ENCODE measurements around the gene ARNT2.

The ARNT2 gene

GRCh38 chr15:80601256-80601655 lies 197.1 kb downstream of the ARNT2 start:
- CTCF ChIA-PET = interaction anchor here (1.1 to 1.3 kb wide), 2 partner anchors 9 to 20 kb away, joined by 3 to 4 read pairs; no protein-coding TSS in a partner anchor
- H3K27me3 ChIP-seq (replicated peaks in 2 of 5; ENCODE audit: control insufficient read depth in 4 of 5, insufficient read depth in 5 of 5, low read length in 4 of 5) = peaks cover 0 to 4% (median 0%) of the 10 kb centered on the region in 5 experiments

GRCh38 chr15:80604583-80605575 lies 200.7 kb downstream of the ARNT2 start:
- Histone ChIP-seq H3K4me3 (ENCODE audit: control insufficient read depth in 1 of 7, extremely low read depth in 1 of 7, insufficient read depth in 4 of 7, low read depth in 2 of 7, low read length in 6 of 7) (no peak overlapping the region), H3K4me1 (ENCODE audit: control extremely low read depth in 1 of 4, control insufficient read depth in 4 of 4, insufficient read depth in 4 of 4, low read length in 3 of 4) (peaks cover 0 to 3% (median under 1%) of the 10 kb centered on the region in 4 experiments), H3K36me3 (ENCODE audit: control insufficient read depth in 4 of 4, insufficient read depth in 4 of 4, low read length in 3 of 4) (no peaks in the 10 kb centered on the region), H3K27ac (ENCODE audit: insufficient read depth in 1 of 2, low read depth in 1 of 2, low read length in 2 of 2, poor library complexity in 1 of 2, severe bottlenecking in 2 of 2) (no peak overlapping the region), H3K27me3 (replicated peaks in 2 of 5; ENCODE audit: control insufficient read depth in 4 of 5, insufficient read depth in 5 of 5, low read length in 4 of 5) (peaks cover 0 to 13% (median 2%) of the 10 kb centered on the region in 5 experiments), H3K9me3 (ENCODE audit: control extremely low read depth in 1 of 5, control insufficient read depth in 4 of 5, insufficient read depth in 2 of 5, low read depth in 1 of 5, low read length in 4 of 5) (no peaks in the 10 kb centered on the region)
- no peak for DNase-seq
- 94% methylated on average over 12 of the region's 14 CpGs for WGBS (ENCODE audit: insufficient coverage)
- ChIA-PET CTCF (interaction anchor here (0.8 kb wide), 1 partner anchor 37 kb away, joined by 3 read pairs; no protein-coding TSS in a partner anchor), POLR2A (no interaction called here)

More at GRCh38 chr15:80601256-80601655, 197.1 kb downstream of the ARNT2 start:
- Histone ChIP-seq H3K36me3 (ENCODE audit: control insufficient read depth in 4 of 4, insufficient read depth in 4 of 4, low read length in 3 of 4) (no peaks in the 10 kb centered on the region), H3K4me1 (ENCODE audit: control extremely low read depth in 1 of 4, control insufficient read depth in 4 of 4, insufficient read depth in 4 of 4, low read length in 3 of 4) (no peaks in the 10 kb centered on the region), H3K4me3 (ENCODE audit: control insufficient read depth in 1 of 7, extremely low read depth in 1 of 7, insufficient read depth in 4 of 7, low read depth in 2 of 7, low read length in 6 of 7) (no peak overlapping the region), H3K9me3 (ENCODE audit: control extremely low read depth in 1 of 5, control insufficient read depth in 4 of 5, insufficient read depth in 2 of 5, low read depth in 1 of 5, low read length in 4 of 5) (no peaks in the 10 kb centered on the region), H3K27ac (ENCODE audit: insufficient read depth in 1 of 2, low read depth in 1 of 2, low read length in 2 of 2, poor library complexity in 1 of 2, severe bottlenecking in 2 of 2) (no peak overlapping the region)
- POLR2A ChIA-PET = no interaction called here
- no peak for DNase-seq
- no CpG with 5 or more reads among the region's 4 CpGs for WGBS (ENCODE audit: insufficient coverage)

- no peaks in the 10 kb centered on the region for H3K36me3 ChIP-seq (ENCODE audit: control insufficient read depth in 4 of 4, insufficient read depth in 4 of 4, low read length in 3 of 4)
- peaks cover 0 to 3% (median under 1%) of the 10 kb centered on the region in 4 experiments for H3K4me1 ChIP-seq (ENCODE audit: control extremely low read depth in 1 of 4, control insufficient read depth in 4 of 4, insufficient read depth in 4 of 4, low read length in 3 of 4)
- DNase-seq = no peak
- H3K9me3 ChIP-seq (ENCODE audit: control extremely low read depth in 1 of 5, control insufficient read depth in 4 of 5, insufficient read depth in 2 of 5, low read depth in 1 of 5, low read length in 4 of 5) = no peaks in the 10 kb centered on the region
- CTCF ChIA-PET = interaction anchor here (0.6 to 0.8 kb wide), 2 partner anchors 38 to 55 kb away, joined by 3 read pairs; no protein-coding TSS in a partner anchor
- H3K27ac ChIP-seq (ENCODE audit: insufficient read depth in 1 of 2, low read depth in 1 of 2, low read length in 2 of 2, poor library complexity in 1 of 2, severe bottlenecking in 2 of 2) = no peak overlapping the region
- H3K27me3 ChIP-seq (replicated peaks in 2 of 5; ENCODE audit: control insufficient read depth in 4 of 5, insufficient read depth in 5 of 5, low read length in 4 of 5) = peaks cover 0 to 13% (median 2%) of the 10 kb centered on the region in 5 experiments
- WGBS (ENCODE audit: insufficient coverage) = 86% methylated on average over 6 of the region's 6 CpGs
- POLR2A ChIA-PET = no interaction called here
- no peak overlapping the region for H3K4me3 ChIP-seq (ENCODE audit: control insufficient read depth in 1 of 7, extremely low read depth in 1 of 7, insufficient read depth in 4 of 7, low read depth in 2 of 7, low read length in 6 of 7)
Measured at GRCh38 chr15:80605591-80606150, 201.5 kb downstream of the ARNT2 start.

GRCh38 chr15:80606511-80607071 lies 202.4 kb downstream of the ARNT2 start:
- H3K27me3 ChIP-seq (replicated peaks in 2 of 5; ENCODE audit: control insufficient read depth in 4 of 5, insufficient read depth in 5 of 5, low read length in 4 of 5) = peaks cover 0 to 13% (median 2%) of the 10 kb centered on the region in 5 experiments
- no peaks in the 10 kb centered on the region for H3K9me3 ChIP-seq (ENCODE audit: control extremely low read depth in 1 of 5, control insufficient read depth in 4 of 5, insufficient read depth in 2 of 5, low read depth in 1 of 5, low read length in 4 of 5)
- no peak overlapping the region for H3K27ac ChIP-seq (ENCODE audit: insufficient read depth in 1 of 2, low read depth in 1 of 2, low read length in 2 of 2, poor library complexity in 1 of 2, severe bottlenecking in 2 of 2)
- no CpG with 5 or more reads among the region's 4 CpGs for WGBS (ENCODE audit: insufficient coverage)
- no peaks in the 10 kb centered on the region for H3K36me3 ChIP-seq (ENCODE audit: control insufficient read depth in 4 of 4, insufficient read depth in 4 of 4, low read length in 3 of 4)
- no peak for DNase-seq
- H3K4me1 ChIP-seq (ENCODE audit: control extremely low read depth in 1 of 4, control insufficient read depth in 4 of 4, insufficient read depth in 4 of 4, low read length in 3 of 4) = peaks cover 0 to 3% (median under 1%) of the 10 kb centered on the region in 4 experiments
- ChIA-PET POLR2A (no interaction called here), CTCF (interaction anchor here (0.6 kb wide), 1 partner anchor 54 kb away, joined by 3 read pairs; no protein-coding TSS in a partner anchor)
- H3K4me3 ChIP-seq (ENCODE audit: control insufficient read depth in 1 of 7, extremely low read depth in 1 of 7, insufficient read depth in 4 of 7, low read depth in 2 of 7, low read length in 6 of 7) = no peak overlapping the region

GRCh38 chr15:80607287-80607980 lies 203.3 kb downstream of the ARNT2 start:
- no peaks in the 10 kb centered on the region for H3K36me3 ChIP-seq (ENCODE audit: control insufficient read depth in 4 of 4, insufficient read depth in 4 of 4, low read length in 3 of 4)
- no peak overlapping the region for H3K4me3 ChIP-seq (ENCODE audit: control insufficient read depth in 1 of 7, extremely low read depth in 1 of 7, insufficient read depth in 4 of 7, low read depth in 2 of 7, low read length in 6 of 7)
- peaks cover 0 to 13% (median 2%) of the 10 kb centered on the region in 5 experiments for H3K27me3 ChIP-seq (replicated peaks in 2 of 5; ENCODE audit: control insufficient read depth in 4 of 5, insufficient read depth in 5 of 5, low read length in 4 of 5)
- DNase-seq = no peak
- peaks cover 0 to 3% (median under 1%) of the 10 kb centered on the region in 4 experiments for H3K4me1 ChIP-seq (ENCODE audit: control extremely low read depth in 1 of 4, control insufficient read depth in 4 of 4, insufficient read depth in 4 of 4, low read length in 3 of 4)
- H3K9me3 ChIP-seq (ENCODE audit: control extremely low read depth in 1 of 5, control insufficient read depth in 4 of 5, insufficient read depth in 2 of 5, low read depth in 1 of 5, low read length in 4 of 5) = no peaks in the 10 kb centered on the region
- H3K27ac ChIP-seq (ENCODE audit: insufficient read depth in 1 of 2, low read depth in 1 of 2, low read length in 2 of 2, poor library complexity in 1 of 2, severe bottlenecking in 2 of 2) = no peak overlapping the region
- 93% methylated on average over 4 of the region's 4 CpGs for WGBS (ENCODE audit: insufficient coverage)
- CTCF ChIA-PET = no interaction called here
- POLR2A ChIA-PET = no interaction called here

GRCh38 chr15:80608688-80609087 lies 204.5 kb downstream of the ARNT2 start:
- ChIA-PET POLR2A (no interaction called here), CTCF (no interaction called here)
- no peak for DNase-seq
- WGBS (ENCODE audit: insufficient coverage) = 100% methylated on average over 1 of the region's 1 CpG
- Histone ChIP-seq H3K27me3 (replicated peaks in 2 of 5; ENCODE audit: control insufficient read depth in 4 of 5, insufficient read depth in 5 of 5, low read length in 4 of 5) (peaks cover 0 to 13% (median 2%) of the 10 kb centered on the region in 5 experiments), H3K36me3 (ENCODE audit: control insufficient read depth in 4 of 4, insufficient read depth in 4 of 4, low read length in 3 of 4) (no peaks in the 10 kb centered on the region), H3K27ac (ENCODE audit: insufficient read depth in 1 of 2, low read depth in 1 of 2, low read length in 2 of 2, poor library complexity in 1 of 2, severe bottlenecking in 2 of 2) (no peak overlapping the region), H3K4me3 (ENCODE audit: control insufficient read depth in 1 of 7, extremely low read depth in 1 of 7, insufficient read depth in 4 of 7, low read depth in 2 of 7, low read length in 6 of 7) (no peak overlapping the region), H3K9me3 (ENCODE audit: control extremely low read depth in 1 of 5, control insufficient read depth in 4 of 5, insufficient read depth in 2 of 5, low read depth in 1 of 5, low read length in 4 of 5) (no peaks in the 10 kb centered on the region), H3K4me1 (ENCODE audit: control extremely low read depth in 1 of 4, control insufficient read depth in 4 of 4, insufficient read depth in 4 of 4, low read length in 3 of 4) (peaks cover 0 to 3% (median under 1%) of the 10 kb centered on the region in 4 experiments)
